Measurements from ENCODE around the gene UNC80.

DNA sequence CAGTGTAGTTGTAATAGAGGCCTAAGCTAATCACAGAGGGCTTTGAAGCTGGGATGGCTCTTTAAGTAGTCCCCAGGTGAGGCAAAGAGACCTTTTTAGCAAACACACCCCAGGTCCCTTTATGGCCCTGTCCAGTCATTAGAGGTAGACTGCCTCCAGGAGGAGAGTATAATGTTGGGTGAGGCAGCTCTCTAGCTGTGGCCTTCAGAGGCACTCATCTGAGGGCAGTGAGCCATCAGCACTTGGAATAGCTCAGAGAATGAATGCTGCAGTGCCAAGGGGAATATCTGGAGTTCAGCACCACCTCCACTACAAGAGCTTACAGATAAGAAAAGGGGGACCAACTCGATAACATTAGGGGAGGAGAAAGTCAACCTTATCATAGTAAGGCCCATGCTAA, 52.8 kb downstream of the UNC80 start:
- TF ChIP-seq, protein P1, sequence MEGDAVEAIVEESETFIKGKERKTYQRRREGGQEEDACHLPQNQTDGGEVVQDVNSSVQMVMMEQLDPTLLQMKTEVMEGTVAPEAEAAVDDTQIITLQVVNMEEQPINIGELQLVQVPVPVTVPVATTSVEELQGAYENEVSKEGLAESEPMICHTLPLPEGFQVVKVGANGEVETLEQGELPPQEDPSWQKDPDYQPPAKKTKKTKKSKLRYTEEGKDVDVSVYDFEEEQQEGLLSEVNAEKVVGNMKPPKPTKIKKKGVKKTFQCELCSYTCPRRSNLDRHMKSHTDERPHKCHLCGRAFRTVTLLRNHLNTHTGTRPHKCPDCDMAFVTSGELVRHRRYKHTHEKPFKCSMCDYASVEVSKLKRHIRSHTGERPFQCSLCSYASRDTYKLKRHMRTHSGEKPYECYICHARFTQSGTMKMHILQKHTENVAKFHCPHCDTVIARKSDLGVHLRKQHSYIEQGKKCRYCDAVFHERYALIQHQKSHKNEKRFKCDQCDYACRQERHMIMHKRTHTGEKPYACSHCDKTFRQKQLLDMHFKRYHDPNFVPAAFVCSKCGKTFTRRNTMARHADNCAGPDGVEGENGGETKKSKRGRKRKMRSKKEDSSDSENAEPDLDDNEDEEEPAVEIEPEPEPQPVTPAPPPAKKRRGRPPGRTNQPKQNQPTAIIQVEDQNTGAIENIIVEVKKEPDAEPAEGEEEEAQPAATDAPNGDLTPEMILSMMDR (IDR thresholded peaks at IDR 0.05): no peak
- TF ChIP-seq ELF1 (IDR thresholded peaks at IDR 0.05): no peak
